Measurements from ENCODE around the gene REPIN1.

DNA sequence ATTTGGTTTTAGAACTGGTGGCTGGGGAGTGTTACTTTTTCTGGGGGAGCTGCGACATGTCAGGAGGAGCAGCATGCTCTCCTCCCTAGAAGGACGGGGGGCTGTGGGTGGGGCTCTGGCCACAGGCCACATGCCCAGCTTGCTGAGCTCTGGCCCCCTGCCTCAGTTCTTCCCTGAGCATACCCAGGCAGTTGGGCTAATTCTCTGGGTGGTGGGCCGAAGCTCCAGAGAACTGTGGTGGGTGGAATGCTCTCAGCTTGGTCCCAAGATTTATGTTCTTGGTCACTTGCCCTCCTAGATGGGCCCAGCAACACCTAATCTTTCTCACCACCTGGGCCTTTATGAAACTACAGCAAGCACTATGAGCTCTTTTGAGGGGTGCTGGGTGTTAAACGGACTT, 5.4 kb downstream of the REPIN1 start:
- TF ChIP-seq, protein P1, sequence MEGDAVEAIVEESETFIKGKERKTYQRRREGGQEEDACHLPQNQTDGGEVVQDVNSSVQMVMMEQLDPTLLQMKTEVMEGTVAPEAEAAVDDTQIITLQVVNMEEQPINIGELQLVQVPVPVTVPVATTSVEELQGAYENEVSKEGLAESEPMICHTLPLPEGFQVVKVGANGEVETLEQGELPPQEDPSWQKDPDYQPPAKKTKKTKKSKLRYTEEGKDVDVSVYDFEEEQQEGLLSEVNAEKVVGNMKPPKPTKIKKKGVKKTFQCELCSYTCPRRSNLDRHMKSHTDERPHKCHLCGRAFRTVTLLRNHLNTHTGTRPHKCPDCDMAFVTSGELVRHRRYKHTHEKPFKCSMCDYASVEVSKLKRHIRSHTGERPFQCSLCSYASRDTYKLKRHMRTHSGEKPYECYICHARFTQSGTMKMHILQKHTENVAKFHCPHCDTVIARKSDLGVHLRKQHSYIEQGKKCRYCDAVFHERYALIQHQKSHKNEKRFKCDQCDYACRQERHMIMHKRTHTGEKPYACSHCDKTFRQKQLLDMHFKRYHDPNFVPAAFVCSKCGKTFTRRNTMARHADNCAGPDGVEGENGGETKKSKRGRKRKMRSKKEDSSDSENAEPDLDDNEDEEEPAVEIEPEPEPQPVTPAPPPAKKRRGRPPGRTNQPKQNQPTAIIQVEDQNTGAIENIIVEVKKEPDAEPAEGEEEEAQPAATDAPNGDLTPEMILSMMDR (IDR thresholded peaks at IDR 0.05; ENCODE audit: insufficient read depth, low read length): no peak
- TF ChIP-seq, protein P2, sequence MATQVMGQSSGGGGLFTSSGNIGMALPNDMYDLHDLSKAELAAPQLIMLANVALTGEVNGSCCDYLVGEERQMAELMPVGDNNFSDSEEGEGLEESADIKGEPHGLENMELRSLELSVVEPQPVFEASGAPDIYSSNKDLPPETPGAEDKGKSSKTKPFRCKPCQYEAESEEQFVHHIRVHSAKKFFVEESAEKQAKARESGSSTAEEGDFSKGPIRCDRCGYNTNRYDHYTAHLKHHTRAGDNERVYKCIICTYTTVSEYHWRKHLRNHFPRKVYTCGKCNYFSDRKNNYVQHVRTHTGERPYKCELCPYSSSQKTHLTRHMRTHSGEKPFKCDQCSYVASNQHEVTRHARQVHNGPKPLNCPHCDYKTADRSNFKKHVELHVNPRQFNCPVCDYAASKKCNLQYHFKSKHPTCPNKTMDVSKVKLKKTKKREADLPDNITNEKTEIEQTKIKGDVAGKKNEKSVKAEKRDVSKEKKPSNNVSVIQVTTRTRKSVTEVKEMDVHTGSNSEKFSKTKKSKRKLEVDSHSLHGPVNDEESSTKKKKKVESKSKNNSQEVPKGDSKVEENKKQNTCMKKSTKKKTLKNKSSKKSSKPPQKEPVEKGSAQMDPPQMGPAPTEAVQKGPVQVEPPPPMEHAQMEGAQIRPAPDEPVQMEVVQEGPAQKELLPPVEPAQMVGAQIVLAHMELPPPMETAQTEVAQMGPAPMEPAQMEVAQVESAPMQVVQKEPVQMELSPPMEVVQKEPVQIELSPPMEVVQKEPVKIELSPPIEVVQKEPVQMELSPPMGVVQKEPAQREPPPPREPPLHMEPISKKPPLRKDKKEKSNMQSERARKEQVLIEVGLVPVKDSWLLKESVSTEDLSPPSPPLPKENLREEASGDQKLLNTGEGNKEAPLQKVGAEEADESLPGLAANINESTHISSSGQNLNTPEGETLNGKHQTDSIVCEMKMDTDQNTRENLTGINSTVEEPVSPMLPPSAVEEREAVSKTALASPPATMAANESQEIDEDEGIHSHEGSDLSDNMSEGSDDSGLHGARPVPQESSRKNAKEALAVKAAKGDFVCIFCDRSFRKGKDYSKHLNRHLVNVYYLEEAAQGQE (IDR thresholded peaks at IDR 0.05; ENCODE audit: insufficient replicate concordance, low read depth): no peak

Data from HL-60 (cell line).